ENCODE data around the gene ZNF888. TPM values are rescaled to one million over a fixed set of nuclear protein-coding genes. Genes with fewer than 3 reads are reported as not detected.
A peak's percentile ranks its signal among the peaks of the same experiment; 100 is the strongest.

The ZNF888 gene
- total and polyA plus RNA-seq, 9 of the 15 experiments (the other 6 are each of a cell fraction or from before 2014, with no cell fraction given): 1.6 to 13.3 (median 9.9) TPM

DNA sequence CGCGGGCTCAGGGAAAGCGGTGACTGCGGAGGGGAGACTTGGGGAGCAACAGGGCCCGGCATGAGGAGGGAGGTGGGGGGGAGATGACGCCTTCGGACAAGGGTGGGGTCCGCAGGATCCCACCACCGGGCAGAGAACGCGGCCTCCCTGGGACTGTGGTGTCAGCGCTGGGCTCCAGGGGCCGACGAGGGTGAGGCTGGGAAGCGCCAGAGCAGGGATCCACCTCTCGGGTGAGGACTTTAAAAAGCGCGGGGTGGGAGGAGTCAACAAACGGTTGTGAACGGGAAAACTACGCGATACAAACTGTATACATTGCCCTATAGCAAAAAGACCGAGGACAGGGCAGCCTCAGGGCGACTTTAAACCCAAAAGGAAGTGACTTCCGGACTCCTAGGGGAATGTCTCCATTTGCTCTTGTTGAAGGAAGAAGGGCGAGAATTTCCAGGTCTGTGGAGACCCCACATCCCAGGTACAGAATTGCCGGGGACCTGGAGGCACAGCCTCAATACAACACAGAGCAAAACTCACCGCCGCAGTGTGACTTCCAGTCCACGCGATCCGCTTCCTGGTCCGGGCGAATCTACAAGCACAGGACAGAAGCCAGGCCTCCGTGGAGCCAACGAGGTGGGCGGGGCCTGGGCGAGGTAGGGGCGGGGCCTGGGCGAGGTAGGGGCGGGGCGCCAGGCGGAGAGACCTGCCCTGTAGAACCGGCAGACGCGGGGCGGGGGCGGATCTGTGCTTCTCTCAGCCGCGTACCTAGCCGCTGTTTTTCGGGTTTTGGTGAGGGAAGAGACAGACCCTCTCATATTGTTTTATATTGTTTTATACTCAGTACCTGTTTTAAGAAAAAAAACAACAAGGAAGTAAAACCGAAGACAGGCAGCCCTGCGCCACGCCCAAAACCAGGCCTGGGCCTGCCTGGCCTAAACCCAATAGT, at the start of gene ZNF888 (continued):
- peak; percentile 23; the same call in 1 of the 2 replicates for TF ChIP-seq MGA (IDR thresholded peaks at IDR 0.05)
- TF ChIP-seq NUFIP1 (IDR thresholded peaks at IDR 0.05; ENCODE audit: partially characterized antibody): no peak
- 0 out of 2 replicates have a peak, but pooled peaks have one; percentile 23 for TF ChIP-seq ZNF175 (CRISPR knock-in tag; IDR thresholded peaks at IDR 0.05; ENCODE audit: low read depth)
- TF ChIP-seq, protein P1, sequence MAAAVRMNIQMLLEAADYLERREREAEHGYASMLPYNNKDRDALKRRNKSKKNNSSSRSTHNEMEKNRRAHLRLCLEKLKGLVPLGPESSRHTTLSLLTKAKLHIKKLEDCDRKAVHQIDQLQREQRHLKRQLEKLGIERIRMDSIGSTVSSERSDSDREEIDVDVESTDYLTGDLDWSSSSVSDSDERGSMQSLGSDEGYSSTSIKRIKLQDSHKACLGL (CRISPR knock-in tag; IDR thresholded peaks at IDR 0.05; ENCODE audit: borderline replicate concordance, poor library complexity, severe bottlenecking): no peak
- TF ChIP-seq ZNF79 (CRISPR knock-in tag; IDR thresholded peaks at IDR 0.05; ENCODE audit: low read depth): no peak
- TF ChIP-seq CAMTA2 (CRISPR knock-in tag; conservative IDR thresholded peaks at IDR 0.05): no peak
- TF ChIP-seq HMG20A (CRISPR knock-in tag; conservative IDR thresholded peaks at IDR 0.05): no peak
- TF ChIP-seq ATF1 (CRISPR knock-in tag; IDR thresholded peaks at IDR 0.05): no peak
- TF ChIP-seq ATF1 (tag; IDR thresholded peaks at IDR 0.05): peak; percentile 63
- TF ChIP-seq ZNF445 (CRISPR knock-in tag; IDR thresholded peaks at IDR 0.05; ENCODE audit: low read depth): no peak
- no peak for TF ChIP-seq GTF2F1 (IDR thresholded peaks at IDR 0.05; ENCODE audit: low read depth, low read length)
- TF ChIP-seq SRF (CRISPR knock-in tag; IDR thresholded peaks at IDR 0.05): peak in 1 of 2 experiments; percentile 90; a peak in 2 of 4 replicates
- peak; percentile 64 for TF ChIP-seq ASH1L (IDR thresholded peaks at IDR 0.05; ENCODE audit: borderline replicate concordance, low read depth, partially characterized antibody)
- 0 out of 2 replicates have a peak, but pooled peaks have one; percentile 43 for TF ChIP-seq KAT7 (CRISPR knock-in tag; IDR thresholded peaks at IDR 0.05; ENCODE audit: borderline replicate concordance)
- TF ChIP-seq POLR2AphosphoS2 (IDR thresholded peaks at IDR 0.05; ENCODE audit: low read length): peak; percentile 82; the same call in 1 of the 2 replicates
- 0 out of 2 replicates have a peak, but pooled peaks have one; percentile 11 for TF ChIP-seq BHLHE40 (IDR thresholded peaks at IDR 0.05; ENCODE audit: low read length)
